Esophagus (tissue), 2 donors: ENCODE data around the gene RNF4. TPM values are rescaled to one million over a fixed set of nuclear protein-coding genes. Genes with fewer than 3 reads are reported as not detected.

Experiments
- H3K27ac ChIP-seq, 2 donors: one replicate each; pipeline ENCODE4 v1.5.1; 2013; ENCODE audit warnings: low read depth in 2 of 2, mild to moderate bottlenecking in 2 of 2, inconsistent platforms in 1 of 2, low read length in 1 of 2, moderate library complexity in 1 of 2
- H3K27me3 ChIP-seq, 2 donors: one replicate each; pipeline ENCODE4 v1.6.1; 2013; ENCODE audit warnings: low read length in 2 of 2, control low read depth in 1 of 2, mild to moderate bottlenecking in 1 of 2; ENCODE audit not compliant: insufficient read depth in 2 of 2, control insufficient read depth in 1 of 2
- H3K36me3 ChIP-seq, 2 donors: one replicate each; pipeline ENCODE4 v1.6.1; 2013; ENCODE audit warnings: low read length in 1 of 2; ENCODE audit not compliant: control insufficient read depth in 2 of 2, insufficient read depth in 2 of 2
- H3K4me1 ChIP-seq, 2 donors: one replicate each; pipeline ENCODE4 v1.6.1; 2013; ENCODE audit warnings: low read length in 1 of 2; ENCODE audit not compliant: control insufficient read depth in 2 of 2, insufficient read depth in 2 of 2
- H3K4me3 ChIP-seq, 2 donors: one replicate each; pipeline ENCODE4 v1.5.1; 2013; ENCODE audit warnings: low read length in 2 of 2, mild to moderate bottlenecking in 2 of 2, low read depth in 1 of 2, moderate library complexity in 1 of 2
- H3K9me3 ChIP-seq, 2 donors: one replicate each; pipeline ENCODE4 v1.6.1; 2013; ENCODE audit warnings: mild to moderate bottlenecking in 2 of 2, low read depth in 1 of 2, low read length in 1 of 2, moderate library complexity in 1 of 2; ENCODE audit not compliant: control insufficient read depth in 2 of 2, insufficient read depth in 1 of 2
- WGBS, 2 donors: extraction: QIAGEN DNeasy Blood & Tissue Kit; methylation state at CpG; one replicate each; pipeline ENCODE4 v1.1.7; 2013; 5-methylcytosine and 5-hydroxymethylcytosine counted together
- polyA plus RNA-seq, 2 donors: library from polyadenylated mRNA; stranded (reverse); fragments of 200-250 nt; gene quantifications; one replicate each; pipeline ENCODE4 v1.2.3, GENCODE V29; 2013
- donor health status: healthy with polysubstance abuse.
- donor health status: Bipolar disorder and iron deficiency.

The RNF4 gene
- polyA plus RNA-seq, 2 donors = 14.3 to 18.3 TPM

DNA sequence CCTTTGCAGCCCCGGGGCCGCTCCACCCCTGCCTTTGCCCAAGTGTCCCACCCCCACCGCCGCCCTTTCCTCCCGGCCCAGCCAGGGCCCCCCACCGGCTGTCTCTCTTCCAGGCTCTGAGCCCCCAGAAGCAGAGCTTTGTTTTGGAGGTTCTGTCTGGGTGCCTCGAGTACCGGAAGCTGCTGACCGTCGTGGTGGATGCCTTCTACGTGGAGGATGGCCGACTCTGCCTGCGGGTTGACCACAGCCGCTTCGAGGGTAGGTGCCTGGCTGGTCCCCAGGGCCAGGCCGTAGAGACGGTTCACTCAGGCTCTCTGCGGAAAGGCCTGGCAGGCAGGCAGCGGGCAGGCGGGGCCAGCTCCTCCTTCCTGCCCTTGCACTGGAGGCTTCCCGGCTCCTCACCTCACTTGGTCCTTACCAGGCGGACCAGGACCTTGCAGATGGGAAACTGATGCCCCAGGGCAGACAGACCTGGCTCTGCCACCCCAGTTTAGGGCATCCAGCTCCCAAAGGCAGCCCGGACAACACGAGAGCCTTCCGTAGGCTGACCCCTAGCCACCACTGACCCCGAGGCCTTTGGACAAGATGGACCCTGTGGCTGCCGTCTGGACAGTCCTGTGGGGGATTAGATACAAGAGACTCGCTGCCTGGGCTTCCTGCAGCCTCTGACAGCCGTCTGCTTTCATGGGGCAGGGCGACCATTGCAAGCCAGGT, 32.0 kb upstream of the RNF4 start:
- WGBS, 2 donors = 82% methylated on average over 28 to 30 of the region's 30 CpGs
- H3K36me3 ChIP-seq = no peaks in the 10 kb centered on the region
- no peak overlapping the region for H3K4me3 ChIP-seq
- no peaks in the 10 kb centered on the region for H3K27me3 ChIP-seq
- no peaks in the 10 kb centered on the region for H3K4me1 ChIP-seq
- no peaks in the 10 kb centered on the region for H3K9me3 ChIP-seq
- no peak overlapping the region for H3K27ac ChIP-seq

DNA sequence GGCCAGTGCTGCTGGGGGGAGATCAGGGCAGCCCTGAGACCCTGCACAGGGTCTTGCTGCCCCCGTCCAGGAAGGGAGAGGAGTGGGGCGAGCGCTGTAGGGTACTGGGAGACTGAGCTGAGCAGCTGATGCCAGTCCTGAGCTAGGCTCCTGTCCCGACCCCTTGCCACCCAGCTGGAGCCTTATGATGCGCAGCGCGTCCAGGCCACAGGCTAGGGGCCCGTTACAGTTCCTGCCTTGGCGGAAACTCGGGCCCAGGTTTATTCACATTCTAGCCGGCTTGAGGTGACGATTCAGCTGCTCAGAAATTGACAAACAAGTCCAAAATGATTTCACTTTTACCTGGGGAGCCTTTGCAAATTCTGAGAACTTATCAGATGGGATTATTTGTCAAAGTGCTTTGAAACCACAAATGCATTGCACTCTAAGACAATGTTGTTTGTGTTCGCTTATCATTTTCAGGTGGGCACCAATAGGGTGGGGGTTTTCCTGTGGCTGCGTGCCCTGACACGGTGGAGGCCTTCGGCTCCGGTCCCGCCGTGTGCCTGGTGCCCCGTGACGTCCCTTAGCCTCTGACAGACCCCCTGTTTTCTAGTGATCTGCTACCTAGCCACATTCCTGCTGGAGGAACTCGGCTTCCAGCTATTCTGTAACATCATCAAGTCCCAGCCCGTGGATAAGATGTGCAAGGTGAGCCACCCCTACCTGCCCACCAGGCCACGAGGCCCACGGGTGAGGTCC, 31.3 kb upstream of the RNF4 start:
- Histone ChIP-seq H3K27me3 (no peaks in the 10 kb centered on the region), H3K4me3 (no peak overlapping the region), H3K36me3 (no peaks in the 10 kb centered on the region), H3K4me1 (no peaks in the 10 kb centered on the region), H3K27ac (no peak overlapping the region), H3K9me3 (no peaks in the 10 kb centered on the region)
- WGBS, 2 donors = 81 to 82% methylated on average over 25 of the region's 25 CpGs

DNA sequence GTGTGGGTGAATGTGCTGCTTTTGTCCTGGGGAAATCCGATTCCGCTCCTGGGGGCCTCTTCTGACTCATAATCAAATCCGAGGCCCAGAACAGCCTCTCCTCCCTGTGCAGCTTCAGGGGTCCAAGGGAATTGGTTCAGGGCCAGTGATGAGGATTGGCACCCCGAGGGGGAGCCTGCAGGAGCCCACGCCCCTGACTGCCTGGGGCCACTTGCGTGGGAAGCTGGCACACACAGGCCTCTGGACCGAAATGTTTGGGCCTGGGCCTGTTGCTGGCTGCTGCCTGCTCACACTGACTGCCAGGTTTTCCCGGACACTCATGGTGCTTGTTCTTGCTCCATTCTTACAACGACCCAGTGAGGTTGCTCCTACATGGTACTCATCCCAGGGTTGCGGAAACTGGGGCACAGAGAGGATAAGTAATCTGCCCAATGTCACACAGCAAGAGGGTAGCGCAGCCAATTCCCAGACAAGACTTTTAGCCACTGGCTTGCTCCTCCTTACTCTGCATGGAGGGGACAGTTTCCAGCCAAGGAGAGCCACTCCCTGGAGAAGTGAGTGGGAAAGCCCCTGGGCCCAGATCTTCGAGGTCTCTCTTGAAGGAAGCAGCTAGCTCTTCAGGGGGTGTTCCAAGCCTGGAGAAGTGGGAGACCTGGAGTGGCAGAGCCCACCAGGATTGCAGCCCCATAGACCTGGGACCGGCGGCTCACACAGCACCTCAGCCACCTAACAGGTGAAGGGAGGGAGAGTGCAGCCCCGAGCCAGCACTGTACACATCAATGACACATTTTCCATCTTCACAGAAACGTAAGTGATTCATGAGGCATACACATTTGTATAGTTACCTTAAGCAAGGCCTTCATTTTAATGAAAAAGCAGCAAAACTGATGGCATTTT, 29.8 kb upstream of the RNF4 start:
- H3K9me3 ChIP-seq = no peaks in the 10 kb centered on the region
- H3K4me1 ChIP-seq = no peaks in the 10 kb centered on the region
- H3K27ac ChIP-seq = no peak overlapping the region
- 69 to 78% methylated on average over 16 of the region's 16 CpGs for WGBS, 2 donors
- no peak overlapping the region for H3K4me3 ChIP-seq
- no peaks in the 10 kb centered on the region for H3K27me3 ChIP-seq
- no peaks in the 10 kb centered on the region for H3K36me3 ChIP-seq

DNA sequence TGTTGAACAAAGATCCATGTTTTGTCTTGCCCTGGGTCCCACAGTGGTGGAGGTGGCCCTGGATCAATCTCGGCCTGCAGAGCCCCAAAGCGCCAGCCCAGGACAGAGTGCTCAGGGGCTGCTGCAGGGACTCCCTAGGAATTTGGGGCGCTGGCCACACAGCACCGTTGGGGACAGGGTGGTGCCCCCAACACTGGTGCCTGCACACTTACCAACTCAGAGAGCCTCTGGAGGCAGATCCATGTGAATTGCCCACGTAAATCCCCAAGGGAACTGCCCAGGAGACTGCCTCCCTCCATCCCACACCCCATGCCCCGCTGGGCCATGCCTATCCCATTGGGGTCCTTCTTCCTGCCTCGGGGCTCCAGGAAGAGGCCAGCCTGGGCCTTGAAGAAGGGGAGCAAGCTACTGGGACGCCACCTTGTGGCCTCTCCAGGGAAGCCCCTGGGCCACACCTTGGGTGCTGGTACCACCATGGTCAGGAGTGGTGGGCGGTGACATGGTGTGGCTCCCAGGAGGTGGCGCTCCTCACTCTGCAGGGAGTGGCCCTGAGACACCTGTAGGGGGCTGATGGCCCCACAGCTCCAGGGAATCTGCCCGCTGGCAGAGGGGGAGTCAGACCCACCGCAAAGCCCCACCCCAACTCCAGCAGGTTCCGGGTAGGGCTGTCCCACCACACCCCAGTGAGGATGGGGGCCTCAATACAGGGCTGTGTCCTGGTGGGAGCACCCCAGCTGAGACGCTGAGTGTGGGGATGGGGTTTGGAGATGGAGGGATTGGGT, 27.3 kb upstream of the RNF4 start:
- WGBS, 2 donors = 48 to 50% methylated on average over 14 of the region's 14 CpGs
- H3K4me1 ChIP-seq = no peaks in the 10 kb centered on the region
- no peaks in the 10 kb centered on the region for H3K36me3 ChIP-seq
- H3K27ac ChIP-seq = no peak overlapping the region
- no peaks in the 10 kb centered on the region for H3K27me3 ChIP-seq
- no peak overlapping the region for H3K4me3 ChIP-seq
- H3K9me3 ChIP-seq = no peaks in the 10 kb centered on the region

DNA sequence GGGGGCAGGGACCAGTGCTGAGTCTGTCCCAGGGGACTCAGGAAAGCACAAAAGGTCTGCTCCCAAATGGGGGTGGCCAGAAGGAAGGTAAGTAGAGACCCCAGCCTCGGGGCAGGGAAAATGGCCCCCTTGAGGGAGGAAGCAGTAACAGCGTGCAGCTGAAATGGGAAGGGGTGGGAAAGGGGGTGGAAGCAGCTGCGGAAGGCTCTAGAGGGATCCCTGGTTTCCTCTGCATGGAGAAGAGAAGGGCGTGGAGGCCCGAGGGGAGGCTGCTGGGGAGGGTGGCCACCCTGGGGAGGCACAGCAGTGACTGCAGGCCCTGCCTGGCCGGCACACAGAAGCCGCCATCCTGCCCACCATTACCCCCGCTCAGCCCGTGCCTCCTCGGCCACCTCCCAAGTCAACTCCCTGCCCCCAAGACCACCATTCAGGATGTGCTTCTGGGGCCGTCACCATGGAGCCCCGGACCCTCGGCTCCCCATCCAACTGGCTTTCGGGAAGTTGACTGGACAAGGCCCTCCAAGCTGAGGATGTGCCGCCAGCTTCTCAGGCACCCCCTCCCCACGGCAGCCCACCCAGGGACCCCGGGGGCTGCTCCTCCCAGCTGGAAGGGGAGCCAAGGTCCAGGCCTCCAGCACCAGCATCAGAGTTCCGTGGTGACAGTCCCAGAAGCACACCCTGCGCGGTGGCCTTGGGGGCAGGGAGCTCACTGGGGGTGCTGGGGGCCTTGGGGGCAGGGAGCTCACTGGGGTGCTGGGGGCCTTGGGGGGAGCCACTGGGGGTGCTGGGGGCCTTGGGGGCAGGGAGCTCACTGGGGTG, 26.5 kb upstream of the RNF4 start:
- no peaks in the 10 kb centered on the region for H3K36me3 ChIP-seq
- WGBS, 2 donors = 79 to 86% methylated on average over 14 to 20 of the region's 20 CpGs
- no peaks in the 10 kb centered on the region for H3K4me1 ChIP-seq
- H3K9me3 ChIP-seq = no peaks in the 10 kb centered on the region
- H3K27ac ChIP-seq = no peak overlapping the region
- H3K4me3 ChIP-seq = no peak overlapping the region
- no peaks in the 10 kb centered on the region for H3K27me3 ChIP-seq

GRCh38 chr4:2443061-2443730, 25.7 kb upstream of the RNF4 start:
- Histone ChIP-seq H3K4me3 (no peak overlapping the region), H3K27ac (no peak overlapping the region), H3K9me3 (no peaks in the 10 kb centered on the region), H3K4me1 (no peaks in the 10 kb centered on the region), H3K27me3 (no peaks in the 10 kb centered on the region), H3K36me3 (no peaks in the 10 kb centered on the region)
- WGBS, 2 donors = 84 to 86% methylated on average over 17 to 20 of the region's 20 CpGs

- H3K27ac ChIP-seq = no peak overlapping the region
- no peaks in the 10 kb centered on the region for H3K9me3 ChIP-seq
- no peak overlapping the region for H3K4me3 ChIP-seq
- no peaks in the 10 kb centered on the region for H3K36me3 ChIP-seq
- H3K4me1 ChIP-seq = no peaks in the 10 kb centered on the region
- 88 to 91% methylated on average over 7 of the region's 7 CpGs for WGBS, 2 donors
- no peaks in the 10 kb centered on the region for H3K27me3 ChIP-seq
Observed at GRCh38 chr4:2443956-2444740, 24.8 kb upstream of the RNF4 start.

DNA sequence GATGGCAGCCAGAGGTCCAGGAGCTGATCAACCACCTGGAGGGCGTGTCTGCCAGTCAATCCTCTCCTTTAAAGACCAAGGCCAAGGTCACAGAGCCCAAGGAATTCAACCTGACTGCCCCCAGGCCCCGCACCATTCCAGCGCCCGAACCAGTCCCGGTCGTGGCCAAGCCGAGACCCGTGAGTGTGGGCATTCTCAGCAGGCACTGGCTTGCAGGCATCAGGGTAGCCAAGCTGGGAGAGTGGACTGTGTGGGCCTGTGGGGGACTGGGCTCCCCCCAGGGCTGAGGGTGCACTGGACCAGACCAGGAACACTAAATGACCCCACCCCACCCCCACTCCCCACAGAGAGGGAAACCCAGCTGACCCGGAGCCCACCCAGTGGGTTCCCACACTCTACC, 23.8 kb upstream of the RNF4 start:
- Histone ChIP-seq H3K4me1 (no peaks in the 10 kb centered on the region), H3K9me3 (no peaks in the 10 kb centered on the region), H3K27ac (no peak overlapping the region), H3K36me3 (no peaks in the 10 kb centered on the region), H3K4me3 (no peak overlapping the region), H3K27me3 (no peaks in the 10 kb centered on the region)
- 95% methylated on average over 8 to 9 of the region's 9 CpGs for WGBS, 2 donors
